Endothelial cell of umbilical vein (primary cell): ENCODE results near the gene TMEM178B. TPM values are rescaled to one million over a fixed set of nuclear protein-coding genes. Genes with fewer than 3 reads are reported as not detected.

Experiments used
- BruUV-seq: library from RNA; stranded (reverse); fragments of 400-500 nt; replicated peaks from 2 replicates; lab custom pipeline; 2021; lab: Mats Ljungman, UMichigan
- CTCF ChIA-PET: fragments of 300-600, 350-600 bp; sonication (Branson Sonifier 250); formaldehyde crosslinking; loops from one replicate; lab custom pipeline; 2021; ENCODE audit warnings: antibody characterized with exemption, inconsistent platforms; lab: Charles Lee
- POLR2A ChIA-PET: fragments of 300-600, 350-600 bp; sonication (Branson Sonifier 250); formaldehyde crosslinking; loops from one replicate; lab custom pipeline; 2021; ENCODE audit warnings: antibody characterized with exemption, inconsistent platforms; lab: Charles Lee
- DNase-seq: peaks from one replicate; pipeline ENCODE4 v3.0.0-alpha.2; 2011; ENCODE audit warnings: low read depth, low spot score
- FAIRE-seq: peaks from 2 replicates; lab custom pipeline; 2011; peaks lifted over from hg19 to GRCh38; lab: Jason Lieb, UNC
- H2AFZ ChIP-seq: 2 replicates; pipeline ENCODE4 v1.6.0; 2012; ENCODE audit warnings: low read depth, low read length, control low read depth, inconsistent platforms
- H3K27ac ChIP-seq: 2 replicates; pipeline ENCODE4 v1.5.1; 2011; ENCODE audit warnings: low read depth, mild to moderate bottlenecking, control low read depth, low read length, moderate library complexity; ENCODE audit not compliant: insufficient read depth
- H3K27me3 ChIP-seq, 2 experiments: 2 replicates each; pipeline versions ENCODE4 v1.6.0 to v1.6.1; 2011; ENCODE audit warnings: low read length in 2 of 2, mixed read lengths in 1 of 2; ENCODE audit not compliant: control insufficient read depth in 2 of 2, insufficient read depth in 2 of 2
- H3K36me3 ChIP-seq, 2 experiments: 2 replicates in 1 of 2; 3 replicates in 1 of 2; pipeline ENCODE4 v1.5.1; 2011; ENCODE audit warnings: low read length in 2 of 2, mild to moderate bottlenecking in 1 of 2, moderate library complexity in 1 of 2; ENCODE audit not compliant: control insufficient read depth in 2 of 2, insufficient read depth in 2 of 2; ENCODE audit errors: extremely low read depth in 1 of 2
- H3K4me1 ChIP-seq: 3 replicates; pipeline ENCODE4 v1.5.1; 2011; ENCODE audit warnings: mild to moderate bottlenecking, low read length; ENCODE audit not compliant: control insufficient read depth, insufficient read depth; ENCODE audit errors: extremely low read depth
- H3K4me2 ChIP-seq: 2 replicates; pipeline ENCODE4 v1.6.1; 2011; ENCODE audit warnings: low read length, control low read depth, mixed read lengths; ENCODE audit not compliant: insufficient read depth
- H3K4me3 ChIP-seq, 3 experiments: fragments of 200-600 bp in 1 of 3; sonication (generic), shearing (Covaris generic) in 1 of 3; replicated peaks in 1 of 3; 2 replicates each; pipeline ENCODE4 v1.5.1; 2011 to 2016; ENCODE audit warnings: control low read depth in 3 of 3, low read length in 3 of 3, mild to moderate bottlenecking in 2 of 3, inconsistent platforms in 1 of 3, low read depth in 1 of 3, moderate library complexity in 1 of 3; ENCODE audit not compliant: insufficient read depth in 1 of 3
- H3K79me2 ChIP-seq: 2 replicates; pipeline ENCODE4 v1.6.0; 2012; ENCODE audit warnings: low read length, inconsistent platforms; ENCODE audit not compliant: control insufficient read depth, insufficient read depth
- H3K9ac ChIP-seq: replicated peaks from 2 replicates; pipeline ENCODE3; 2011; ENCODE audit warnings: low read length, control low read depth; ENCODE audit not compliant: insufficient read depth; ENCODE audit errors: extremely low read depth
- H3K9me1 ChIP-seq: replicated peaks from 3 replicates; pipeline ENCODE4 v1.6.0; 2011; ENCODE audit warnings: mild to moderate bottlenecking, low read length; ENCODE audit not compliant: control insufficient read depth, insufficient read depth; ENCODE audit errors: extremely low read depth
- H3K9me3 ChIP-seq: replicated peaks from 2 replicates; pipeline ENCODE4 v1.5.1; 2012; ENCODE audit warnings: low read length, inconsistent platforms; ENCODE audit not compliant: control insufficient read depth, insufficient read depth
- H4K20me1 ChIP-seq: replicated peaks from 2 replicates; pipeline ENCODE3; 2011; ENCODE audit warnings: mild to moderate bottlenecking, low read length; ENCODE audit not compliant: control insufficient read depth, insufficient read depth; ENCODE audit errors: extremely low read depth
- EZH2 ChIP-seq: IDR thresholded peaks from 2 replicates; pipeline ENCODE4 v1.6.1; 2012; ENCODE audit warnings: borderline replicate concordance, low read depth, mild to moderate bottlenecking, moderate library complexity, low read length, inconsistent platforms; ENCODE audit not compliant: severe bottlenecking
- FOS ChIP-seq: IDR thresholded peaks from 2 replicates; pipeline ENCODE4 v1.6.1; 2011; ENCODE audit warnings: mild to moderate bottlenecking, low read length, moderate library complexity, borderline replicate concordance; ENCODE audit not compliant: insufficient read depth
- GATA2 ChIP-seq: IDR thresholded peaks from 2 replicates; pipeline ENCODE4 v1.7.0; 2011; ENCODE audit warnings: low read depth, mild to moderate bottlenecking, moderate library complexity, mixed read lengths, low read length; ENCODE audit not compliant: insufficient read length, insufficient read depth
- JUN ChIP-seq: IDR thresholded peaks from 2 replicates; pipeline ENCODE4 v1.6.1; 2011; ENCODE audit warnings: borderline replicate concordance, low read depth; ENCODE audit not compliant: insufficient read length, insufficient read depth
- MYC ChIP-seq: IDR thresholded peaks from one replicate; pipeline ENCODE4 v1.6.1; 2011; ENCODE audit warnings: mild to moderate bottlenecking, low read depth, low read length
- POLR2A ChIP-seq: IDR thresholded peaks from 2 replicates; pipeline ENCODE4 v1.6.1; 2012; ENCODE audit warnings: low read depth, mild to moderate bottlenecking, control low read depth, low read length
- POLR2AphosphoS5 ChIP-seq: IDR thresholded peaks from 2 replicates; pipeline ENCODE4 v1.6.1; 2012; ENCODE audit warnings: low read depth, mild to moderate bottlenecking, control low read depth, low read length, moderate library complexity; ENCODE audit not compliant: insufficient read depth
- dilution Hi-C: fragments of 300-500 bp; cut with MboI; formaldehyde crosslinking; loops from one replicate; pipeline ENCODE4 v1.15.0; 2019; ENCODE audit warnings: low sequenced_read_pairs; ENCODE audit not compliant: extremely low pct_ligation_motif_present
- intact Hi-C: fragments of 100-400 bp; cut with micrococcal nuclease; formaldehyde crosslinking; loops from one replicate; pipeline ENCODE4 v1.10.0; 2022
- polyA plus RNA-seq, 4 experiments: library from polyadenylated mRNA; depleted of rRNA in 3 of 4; stranded (reverse) in 3 of 4; unstranded in 1 of 4; fragments of >200 nt; gene quantifications; 2 replicates each; pipeline versions ENCODE4 v1.2.1 to v1.2.3, GENCODE V29; 2011 to 2012; ENCODE audit warnings: missing spikeins in 1 of 4
- total RNA-seq: library from RNA; stranded (reverse); gene quantifications from 2 replicates; pipeline ENCODE4 v1.2.3, GENCODE V29; 2021
- TF ChIP-seq, protein P1 (sequence below): IDR thresholded peaks from 2 replicates; pipeline ENCODE4 v1.6.1; 2011; ENCODE audit not compliant: insufficient read depth, insufficient read length
- TF ChIP-seq, protein P2 (sequence below), 2 donors: IDR thresholded peaks; 1 replicate in 1 of 2; 2 replicates in 1 of 2; pipeline ENCODE4 v1.5.1; 2011; ENCODE audit warnings: low read length in 2 of 2, mild to moderate bottlenecking in 2 of 2, moderate library complexity in 2 of 2, control low read depth in 1 of 2, inconsistent platforms in 1 of 2, low read depth in 1 of 2; ENCODE audit not compliant: insufficient read depth in 1 of 2; ENCODE audit errors: extremely low read depth in 1 of 2

The TMEM178B gene
- total and polyA plus RNA-seq, 2 donors (not counting 3 experiments of a cell fraction or from before 2014, with no cell fraction given): not detected

DNA sequence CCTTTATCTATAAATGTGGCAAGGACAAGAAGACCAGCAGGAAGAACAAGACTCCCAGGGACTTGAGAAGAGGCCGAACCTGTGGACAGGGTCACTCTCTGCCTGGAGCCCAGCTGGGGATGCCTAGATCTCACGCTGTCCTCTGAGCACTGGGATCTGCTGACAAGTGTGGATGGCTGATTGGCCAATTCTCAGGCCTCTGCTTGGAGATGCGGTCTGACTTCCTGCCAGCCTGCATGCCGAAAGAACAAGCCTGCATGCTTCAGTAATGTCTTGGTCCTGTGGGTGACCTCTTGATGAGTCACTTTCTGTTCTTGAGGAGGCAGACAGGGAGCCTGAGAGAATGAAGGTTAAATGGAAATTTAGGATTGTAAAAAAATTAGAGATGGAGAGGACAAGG lies 84.7 kb downstream of the TMEM178B start:
- Histone ChIP-seq H3K27me3 (no peaks in the 10 kb centered on the region), H3K4me1 (no peaks in the 10 kb centered on the region), H3K4me3 (no peak overlapping the region), H3K36me3 (no peaks in the 10 kb centered on the region), H3K9ac (no peak overlapping the region), H3K4me2 (no peak overlapping the region), H3K79me2 (no peaks in the 10 kb centered on the region), H3K9me3 (peaks cover 2% of the 10 kb centered on the region), H4K20me1 (no peaks in the 10 kb centered on the region), H2AFZ (no peak overlapping the region), H3K27ac (no peak overlapping the region), H3K9me1 (no peaks in the 10 kb centered on the region)
- POLR2A ChIA-PET: no interaction called here
- no peak for FAIRE-seq
- TF ChIP-seq MYC (no peak), GATA2 (no peak), POLR2AphosphoS5 (no peak), EZH2 (no peak), FOS (no peak), POLR2A (no peak), JUN (no peak)
- TF ChIP-seq, protein P1, sequence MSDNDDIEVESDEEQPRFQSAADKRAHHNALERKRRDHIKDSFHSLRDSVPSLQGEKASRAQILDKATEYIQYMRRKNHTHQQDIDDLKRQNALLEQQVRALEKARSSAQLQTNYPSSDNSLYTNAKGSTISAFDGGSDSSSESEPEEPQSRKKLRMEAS: no peak
- TF ChIP-seq, protein P2, sequence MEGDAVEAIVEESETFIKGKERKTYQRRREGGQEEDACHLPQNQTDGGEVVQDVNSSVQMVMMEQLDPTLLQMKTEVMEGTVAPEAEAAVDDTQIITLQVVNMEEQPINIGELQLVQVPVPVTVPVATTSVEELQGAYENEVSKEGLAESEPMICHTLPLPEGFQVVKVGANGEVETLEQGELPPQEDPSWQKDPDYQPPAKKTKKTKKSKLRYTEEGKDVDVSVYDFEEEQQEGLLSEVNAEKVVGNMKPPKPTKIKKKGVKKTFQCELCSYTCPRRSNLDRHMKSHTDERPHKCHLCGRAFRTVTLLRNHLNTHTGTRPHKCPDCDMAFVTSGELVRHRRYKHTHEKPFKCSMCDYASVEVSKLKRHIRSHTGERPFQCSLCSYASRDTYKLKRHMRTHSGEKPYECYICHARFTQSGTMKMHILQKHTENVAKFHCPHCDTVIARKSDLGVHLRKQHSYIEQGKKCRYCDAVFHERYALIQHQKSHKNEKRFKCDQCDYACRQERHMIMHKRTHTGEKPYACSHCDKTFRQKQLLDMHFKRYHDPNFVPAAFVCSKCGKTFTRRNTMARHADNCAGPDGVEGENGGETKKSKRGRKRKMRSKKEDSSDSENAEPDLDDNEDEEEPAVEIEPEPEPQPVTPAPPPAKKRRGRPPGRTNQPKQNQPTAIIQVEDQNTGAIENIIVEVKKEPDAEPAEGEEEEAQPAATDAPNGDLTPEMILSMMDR (IDR thresholded peaks at IDR 0.05; ENCODE audit: extremely low read depth in 1 of 2, insufficient read depth in 1 of 2, low read depth in 1 of 2, low read length in 2 of 2): no peak
- dilution Hi-C loops: no loop called here
- CTCF ChIA-PET: no interaction called here
- intact Hi-C loops: no loop called here
- no TSS peak for BruUV-seq
- no peak for DNase-seq
